HG02610 (cell line): Measurements from ENCODE around the gene ANO1.

Source experiments
- ATAC-seq: cut with Tn5 transposase; IDR thresholded peaks from one replicate; pipeline ENCODE4 v1.9.1; 2021; ENCODE audit warnings: mild to moderate bottlenecking, moderate library complexity; ENCODE audit not compliant: unreplicated experiment

The ANO1 gene

GRCh38 chr11:70049045-70049444 is 29.1 kb upstream of the ANO1 start:
- no peak for ATAC-seq

GRCh38 chr11:70050243-70050642 is 27.9 kb upstream of the ANO1 start:
- no peak for ATAC-seq

GRCh38 chr11:70054004-70054403 is 24.1 kb upstream of the ANO1 start:
- no peak for ATAC-seq

- ATAC-seq = no peak
These were observed 22.7 kb upstream of the ANO1 start for GRCh38 chr11:70055444-70055843.

- ATAC-seq = no peak
These were observed 21.0 kb upstream of the ANO1 start for GRCh38 chr11:70057080-70057479.

- no peak for ATAC-seq
These were observed 18.1 kb upstream of the ANO1 start for GRCh38 chr11:70059971-70060370.

GRCh38 chr11:70060611-70061293 is 17.4 kb upstream of the ANO1 start:
- no peak for ATAC-seq

- no peak for ATAC-seq
These were observed 16.4 kb upstream of the ANO1 start for GRCh38 chr11:70061734-70062133.

GRCh38 chr11:70063121-70063520 is 15.0 kb upstream of the ANO1 start:
- no peak for ATAC-seq

- no peak for ATAC-seq
These were observed 14.6 kb upstream of the ANO1 start for GRCh38 chr11:70063555-70063954.

- no peak for ATAC-seq
These were observed 13.9 kb upstream of the ANO1 start for GRCh38 chr11:70064008-70064725.

GRCh38 chr11:70064726-70065317 is 13.3 kb upstream of the ANO1 start:
- no peak for ATAC-seq

GRCh38 chr11:70065318-70066135 is 12.6 kb upstream of the ANO1 start:
- ATAC-seq = no peak

GRCh38 chr11:70066136-70066520 is 12.0 kb upstream of the ANO1 start:
- ATAC-seq = no peak

- ATAC-seq = no peak
These were observed 11.5 kb upstream of the ANO1 start for GRCh38 chr11:70066628-70067027.

GRCh38 chr11:70067036-70067435 is 11.1 kb upstream of the ANO1 start:
- ATAC-seq = no peak

- ATAC-seq = no peak
These were observed 10.4 kb upstream of the ANO1 start for GRCh38 chr11:70067591-70068341.

GRCh38 chr11:70068345-70068744 is 9.8 kb upstream of the ANO1 start:
- no peak for ATAC-seq

GRCh38 chr11:70068950-70069349 is 9.2 kb upstream of the ANO1 start:
- ATAC-seq = no peak

GRCh38 chr11:70070706-70071105 is 7.4 kb upstream of the ANO1 start:
- no peak for ATAC-seq

GRCh38 chr11:70071996-70072395 is 6.1 kb upstream of the ANO1 start:
- no peak for ATAC-seq
